Endothelial cell of umbilical vein (primary cell): ENCODE data around the gene DSCAML1. TPM values are rescaled to one million over a fixed set of nuclear protein-coding genes. Genes with fewer than 3 reads are reported as not detected.

Source experiments
- BruUV-seq: library from RNA; stranded (reverse); fragments of 400-500 nt; replicated peaks from 2 replicates; lab custom pipeline; 2021; lab: Mats Ljungman, UMichigan
- CTCF ChIA-PET: fragments of 300-600, 350-600 bp; sonication (Branson Sonifier 250); formaldehyde crosslinking; loops from one replicate; lab custom pipeline; 2021; ENCODE audit warnings: antibody characterized with exemption, inconsistent platforms; lab: Charles Lee
- POLR2A ChIA-PET: fragments of 300-600, 350-600 bp; sonication (Branson Sonifier 250); formaldehyde crosslinking; loops from one replicate; lab custom pipeline; 2021; ENCODE audit warnings: antibody characterized with exemption, inconsistent platforms; lab: Charles Lee
- DNase-seq: peaks from one replicate; pipeline ENCODE4 v3.0.0-alpha.2; 2011; ENCODE audit warnings: low read depth, low spot score
- FAIRE-seq: peaks from 2 replicates; lab custom pipeline; 2011; peaks lifted over from hg19 to GRCh38; lab: Jason Lieb, UNC
- H2AFZ ChIP-seq: 2 replicates; pipeline ENCODE4 v1.6.0; 2012; ENCODE audit warnings: low read depth, low read length, control low read depth, inconsistent platforms
- H3K27ac ChIP-seq: 2 replicates; pipeline ENCODE4 v1.5.1; 2011; ENCODE audit warnings: low read depth, mild to moderate bottlenecking, control low read depth, low read length, moderate library complexity; ENCODE audit not compliant: insufficient read depth
- H3K27me3 ChIP-seq, 2 experiments: 2 replicates each; pipeline versions ENCODE4 v1.6.0 to v1.6.1; 2011; ENCODE audit warnings: low read length in 2 of 2, mixed read lengths in 1 of 2; ENCODE audit not compliant: control insufficient read depth in 2 of 2, insufficient read depth in 2 of 2
- H3K36me3 ChIP-seq, 2 experiments: 2 replicates in 1 of 2; 3 replicates in 1 of 2; pipeline ENCODE4 v1.5.1; 2011; ENCODE audit warnings: low read length in 2 of 2, mild to moderate bottlenecking in 1 of 2, moderate library complexity in 1 of 2; ENCODE audit not compliant: control insufficient read depth in 2 of 2, insufficient read depth in 2 of 2; ENCODE audit errors: extremely low read depth in 1 of 2
- H3K4me1 ChIP-seq: 3 replicates; pipeline ENCODE4 v1.5.1; 2011; ENCODE audit warnings: mild to moderate bottlenecking, low read length; ENCODE audit not compliant: control insufficient read depth, insufficient read depth; ENCODE audit errors: extremely low read depth
- H3K4me2 ChIP-seq: 2 replicates; pipeline ENCODE4 v1.6.1; 2011; ENCODE audit warnings: low read length, control low read depth, mixed read lengths; ENCODE audit not compliant: insufficient read depth
- H3K4me3 ChIP-seq, 3 experiments: fragments of 200-600 bp in 1 of 3; sonication (generic), shearing (Covaris generic) in 1 of 3; replicated peaks in 1 of 3; 2 replicates each; pipeline ENCODE4 v1.5.1; 2011 to 2016; ENCODE audit warnings: control low read depth in 3 of 3, low read length in 3 of 3, mild to moderate bottlenecking in 2 of 3, inconsistent platforms in 1 of 3, low read depth in 1 of 3, moderate library complexity in 1 of 3; ENCODE audit not compliant: insufficient read depth in 1 of 3
- H3K79me2 ChIP-seq: 2 replicates; pipeline ENCODE4 v1.6.0; 2012; ENCODE audit warnings: low read length, inconsistent platforms; ENCODE audit not compliant: control insufficient read depth, insufficient read depth
- H3K9ac ChIP-seq: replicated peaks from 2 replicates; pipeline ENCODE3; 2011; ENCODE audit warnings: low read length, control low read depth; ENCODE audit not compliant: insufficient read depth; ENCODE audit errors: extremely low read depth
- H3K9me1 ChIP-seq: replicated peaks from 3 replicates; pipeline ENCODE4 v1.6.0; 2011; ENCODE audit warnings: mild to moderate bottlenecking, low read length; ENCODE audit not compliant: control insufficient read depth, insufficient read depth; ENCODE audit errors: extremely low read depth
- H3K9me3 ChIP-seq: replicated peaks from 2 replicates; pipeline ENCODE4 v1.5.1; 2012; ENCODE audit warnings: low read length, inconsistent platforms; ENCODE audit not compliant: control insufficient read depth, insufficient read depth
- H4K20me1 ChIP-seq: replicated peaks from 2 replicates; pipeline ENCODE3; 2011; ENCODE audit warnings: mild to moderate bottlenecking, low read length; ENCODE audit not compliant: control insufficient read depth, insufficient read depth; ENCODE audit errors: extremely low read depth
- EZH2 ChIP-seq: IDR thresholded peaks from 2 replicates; pipeline ENCODE4 v1.6.1; 2012; ENCODE audit warnings: borderline replicate concordance, low read depth, mild to moderate bottlenecking, moderate library complexity, low read length, inconsistent platforms; ENCODE audit not compliant: severe bottlenecking
- FOS ChIP-seq: IDR thresholded peaks from 2 replicates; pipeline ENCODE4 v1.6.1; 2011; ENCODE audit warnings: mild to moderate bottlenecking, low read length, moderate library complexity, borderline replicate concordance; ENCODE audit not compliant: insufficient read depth
- GATA2 ChIP-seq: IDR thresholded peaks from 2 replicates; pipeline ENCODE4 v1.7.0; 2011; ENCODE audit warnings: low read depth, mild to moderate bottlenecking, moderate library complexity, mixed read lengths, low read length; ENCODE audit not compliant: insufficient read length, insufficient read depth
- JUN ChIP-seq: IDR thresholded peaks from 2 replicates; pipeline ENCODE4 v1.6.1; 2011; ENCODE audit warnings: borderline replicate concordance, low read depth; ENCODE audit not compliant: insufficient read length, insufficient read depth
- MAX ChIP-seq: IDR thresholded peaks from 2 replicates; pipeline ENCODE4 v1.6.1; 2011; ENCODE audit not compliant: insufficient read depth, insufficient read length
- MYC ChIP-seq: IDR thresholded peaks from one replicate; pipeline ENCODE4 v1.6.1; 2011; ENCODE audit warnings: mild to moderate bottlenecking, low read depth, low read length
- POLR2A ChIP-seq: IDR thresholded peaks from 2 replicates; pipeline ENCODE4 v1.6.1; 2012; ENCODE audit warnings: low read depth, mild to moderate bottlenecking, control low read depth, low read length
- POLR2AphosphoS5 ChIP-seq: IDR thresholded peaks from 2 replicates; pipeline ENCODE4 v1.6.1; 2012; ENCODE audit warnings: low read depth, mild to moderate bottlenecking, control low read depth, low read length, moderate library complexity; ENCODE audit not compliant: insufficient read depth
- dilution Hi-C: fragments of 300-500 bp; cut with MboI; formaldehyde crosslinking; loops from one replicate; pipeline ENCODE4 v1.15.0; 2019; ENCODE audit warnings: low sequenced_read_pairs; ENCODE audit not compliant: extremely low pct_ligation_motif_present
- intact Hi-C: fragments of 100-400 bp; cut with micrococcal nuclease; formaldehyde crosslinking; loops from one replicate; pipeline ENCODE4 v1.10.0; 2022
- polyA plus RNA-seq, 4 experiments: library from polyadenylated mRNA; depleted of rRNA in 3 of 4; stranded (reverse) in 3 of 4; unstranded in 1 of 4; fragments of >200 nt; gene quantifications; 2 replicates each; pipeline versions ENCODE4 v1.2.1 to v1.2.3, GENCODE V29; 2011 to 2012; ENCODE audit warnings: missing spikeins in 1 of 4
- total RNA-seq: library from RNA; stranded (reverse); gene quantifications from 2 replicates; pipeline ENCODE4 v1.2.3, GENCODE V29; 2021

Gene DSCAML1
- total and polyA plus RNA-seq, 2 donors (not counting 3 experiments of a cell fraction or from before 2014, with no cell fraction given) = not detected

- no peak overlapping the region for H3K9ac ChIP-seq
- no peaks in the 10 kb centered on the region for H3K4me1 ChIP-seq
- H3K9me1 ChIP-seq = no peaks in the 10 kb centered on the region
- dilution Hi-C loops (no loop called here), intact Hi-C loops (no loop called here)
- no peak overlapping the region for H3K4me2 ChIP-seq
- H3K79me2 ChIP-seq = no peaks in the 10 kb centered on the region
- no peak overlapping the region for H3K27ac ChIP-seq
- H2AFZ ChIP-seq = no peak overlapping the region
- H4K20me1 ChIP-seq = no peaks in the 10 kb centered on the region
- H3K36me3 ChIP-seq = no peaks in the 10 kb centered on the region
- no peak overlapping the region for H3K4me3 ChIP-seq
- POLR2A ChIA-PET = interaction anchor here (0.7 kb wide), 1 partner anchor 356 kb away, joined by 5 read pairs; no protein-coding TSS in a partner anchor
- H3K27me3 ChIP-seq = no peaks in the 10 kb centered on the region
- no TSS peak for BruUV-seq
- no peak for DNase-seq
- TF ChIP-seq POLR2A = no peak
- TF ChIP-seq MYC = no peak
- TF ChIP-seq MAX = no peak
- TF ChIP-seq POLR2AphosphoS5 = no peak
- TF ChIP-seq JUN = no peak
- H3K9me3 ChIP-seq = no peaks in the 10 kb centered on the region
- no peak for FAIRE-seq
- CTCF ChIA-PET = interaction anchor here (0.8 to 5.7 kb wide), 9 partner anchors 9 to 629 kb away, joined by 3 to 133 read pairs (median 14); no protein-coding TSS in a partner anchor
Measured at GRCh38 chr11:117424781-117425180, 372.2 kb downstream of the DSCAML1 start.

DNA sequence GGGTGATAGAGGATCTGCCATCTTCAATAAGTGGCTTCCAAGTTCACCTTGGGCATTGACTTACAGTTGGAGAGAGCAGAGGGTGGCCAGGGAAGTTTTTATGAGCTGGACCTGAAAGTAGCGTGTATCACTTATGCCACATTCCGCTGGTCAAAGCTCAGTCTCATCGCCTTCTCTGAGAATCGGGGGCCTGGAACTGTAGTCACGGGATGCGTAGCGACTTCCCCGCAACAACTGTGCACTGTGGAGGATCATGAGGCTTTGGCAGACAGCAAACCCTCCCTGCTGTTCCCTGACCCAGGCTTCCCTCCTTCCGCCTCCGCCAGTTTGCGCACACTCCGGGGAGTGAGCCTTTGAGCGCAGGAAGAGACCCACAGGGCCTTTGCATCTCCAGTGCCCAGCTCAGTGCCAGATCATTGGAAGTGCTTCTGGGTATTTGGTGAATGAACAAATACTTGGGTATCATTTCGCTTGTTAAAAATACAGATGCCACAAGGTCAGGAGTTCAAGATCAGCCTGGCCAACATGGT lies 373.9 kb downstream of the DSCAML1 start:
- intact Hi-C loops = no loop called here
- no peak overlapping the region for H3K9ac ChIP-seq
- no peaks in the 10 kb centered on the region for H3K9me1 ChIP-seq
- FAIRE-seq (no peak), DNase-seq (no peak)
- H4K20me1 ChIP-seq = no peaks in the 10 kb centered on the region
- no peak overlapping the region for H3K27ac ChIP-seq
- no peaks in the 10 kb centered on the region for H3K27me3 ChIP-seq
- BruUV-seq = no TSS peak
- no peak overlapping the region for H2AFZ ChIP-seq
- H3K9me3 ChIP-seq = no peaks in the 10 kb centered on the region
- ChIA-PET CTCF (interaction anchor here (1.3 to 5.7 kb wide), 2 partner anchors 8 to 395 kb away, joined by 3 to 118 read pairs; no protein-coding TSS in a partner anchor), POLR2A (no interaction called here)
- no peak overlapping the region for H3K4me2 ChIP-seq
- no peaks in the 10 kb centered on the region for H3K4me1 ChIP-seq
- no peak overlapping the region for H3K4me3 ChIP-seq
- dilution Hi-C loops = no loop called here
- no peaks in the 10 kb centered on the region for H3K79me2 ChIP-seq
- no peaks in the 10 kb centered on the region for H3K36me3 ChIP-seq
- TF ChIP-seq GATA2 (no peak), POLR2A (no peak), MAX (no peak), FOS (no peak), MYC (no peak), EZH2 (no peak)
